WTC11 (cell line): Measurements from ENCODE around the gene ELOVL7. TPM values are rescaled to one million over a fixed set of nuclear protein-coding genes. Genes with fewer than 3 reads are reported as not detected.

ENCODE experiments used
- ATAC-seq: fragments of 200-7000 bp; cut with Tn5 transposase; 2 replicates; pipeline ENCODE4 v1.10.0; 2021; ENCODE audit warnings: mild to moderate bottlenecking, moderate library complexity
- CTCF ChIA-PET: fragments of 300-600 bp; sonication (Branson Sonifier 250); formaldehyde crosslinking; loops from one replicate; lab custom pipeline; 2021; ENCODE audit warnings: antibody characterized with exemption; lab: Charles Lee
- POLR2A ChIA-PET: fragments of 350-600 bp; sonication (Branson Sonifier 250); formaldehyde crosslinking; loops from one replicate; lab custom pipeline; 2021; ENCODE audit warnings: antibody characterized with exemption; lab: Charles Lee
- DNase-seq: peaks from one replicate; pipeline ENCODE4 v3.0.0; 2021; ENCODE audit warnings: low spot score
- H3K27ac Mint-ChIP-seq: 2 replicates; pipeline ENCODE4 v1.8.0; 2021; ENCODE audit warnings: mixed read lengths
- H3K27me3 Mint-ChIP-seq: 2 replicates; pipeline ENCODE4 v1.8.0; 2021; ENCODE audit warnings: low read depth, mild to moderate bottlenecking, moderate library complexity, mixed read lengths
- H3K36me3 Mint-ChIP-seq: 2 replicates; pipeline ENCODE4 v1.8.0; 2021; ENCODE audit warnings: mixed read lengths
- H3K4me1 Mint-ChIP-seq: 2 replicates; pipeline ENCODE4 v1.8.0; 2022; ENCODE audit warnings: mixed read lengths
- H3K4me3 Mint-ChIP-seq: 2 replicates; pipeline ENCODE4 v1.8.0; 2021; ENCODE audit warnings: mild to moderate bottlenecking, moderate library complexity, mixed read lengths
- H3K9me3 Mint-ChIP-seq: 2 replicates; pipeline ENCODE4 v1.8.0; 2021; ENCODE audit warnings: mixed read lengths
- FOXK1 ChIP-seq: sonication (generic); formaldehyde crosslinking; IDR thresholded peaks from 2 replicates; pipeline ENCODE4 v1.8.0; 2022; ENCODE audit warnings: mild to moderate bottlenecking, moderate library complexity, missing genetic modification reagents
- HMGA2 ChIP-seq: fragments of 250-450 bp; sonication (Bioruptor Pico); IDR thresholded peaks from 2 replicates; pipeline ENCODE4 v1.4.0; 2021; ENCODE audit warnings: mild to moderate bottlenecking, moderate library complexity
- IRF1 ChIP-seq: sonication (generic); formaldehyde crosslinking; IDR thresholded peaks from 2 replicates; pipeline ENCODE4 v1.8.0; 2023; ENCODE audit warnings: missing genetic modification reagents
- MYBL2 ChIP-seq: sonication (generic); formaldehyde crosslinking; IDR thresholded peaks from 2 replicates; pipeline ENCODE4 v1.8.1; 2023; ENCODE audit warnings: mild to moderate bottlenecking, moderate library complexity, missing genetic modification reagents
- NR2C2 ChIP-seq: sonication (generic); formaldehyde crosslinking; IDR thresholded peaks from 2 replicates; pipeline ENCODE4 v1.8.0; 2022; ENCODE audit warnings: mild to moderate bottlenecking, missing genetic modification reagents
- NR3C1 ChIP-seq: sonication (generic); formaldehyde crosslinking; conservative IDR thresholded peaks from 2 replicates; pipeline ENCODE4 v1.8.1; 2023; ENCODE audit warnings: low read depth, mild to moderate bottlenecking, missing genetic modification reagents
- SMAD4 ChIP-seq: sonication (generic); formaldehyde crosslinking; IDR thresholded peaks from 2 replicates; pipeline ENCODE4 v1.8.0; 2022; ENCODE audit warnings: mild to moderate bottlenecking, missing genetic modification reagents
- SP1 ChIP-seq: sonication (generic); formaldehyde crosslinking; conservative IDR thresholded peaks from 2 replicates; pipeline ENCODE4 v1.8.1; 2022; ENCODE audit warnings: missing genetic modification reagents
- TEAD1 ChIP-seq: sonication (generic); formaldehyde crosslinking; IDR thresholded peaks from 2 replicates; pipeline ENCODE4 v1.8.0; 2022; ENCODE audit warnings: mild to moderate bottlenecking, missing genetic modification reagents
- TEAD4 ChIP-seq: sonication (generic); formaldehyde crosslinking; IDR thresholded peaks from 2 replicates; pipeline ENCODE4 v1.8.0; 2022; ENCODE audit warnings: mild to moderate bottlenecking, missing genetic modification reagents
- ZMAT4 ChIP-seq: fragments of 250-450 bp; sonication (Bioruptor Pico); IDR thresholded peaks from 2 replicates; pipeline ENCODE4 v1.9.0; 2021; ENCODE audit warnings: mild to moderate bottlenecking
- ZNF138 ChIP-seq: sonication (generic); formaldehyde crosslinking; conservative IDR thresholded peaks from 2 replicates; pipeline ENCODE4 v1.8.1; 2022; ENCODE audit warnings: mild to moderate bottlenecking, moderate library complexity, missing genetic modification reagents
- ZNF232 ChIP-seq: sonication (generic); formaldehyde crosslinking; IDR thresholded peaks from 2 replicates; pipeline ENCODE4 v1.8.0; 2022; ENCODE audit warnings: mild to moderate bottlenecking, missing genetic modification reagents
- ZNF396 ChIP-seq: fragments of 250-450 bp; sonication (Bioruptor Pico); IDR thresholded peaks from 2 replicates; pipeline ENCODE4 v1.8.0; 2021; ENCODE audit warnings: mild to moderate bottlenecking, moderate library complexity, borderline replicate concordance
- ZNF532 ChIP-seq: fragments of 250-450 bp; sonication (Bioruptor Pico); IDR thresholded peaks from 2 replicates; pipeline ENCODE4 v1.9.0; 2021; ENCODE audit warnings: mild to moderate bottlenecking, borderline replicate concordance
- total RNA-seq: library from RNA; stranded (reverse); gene quantifications from 3 replicates; pipeline ENCODE4 v1.2.3, GENCODE V29; 2021
- TF ChIP-seq, protein P1 (sequence below): sonication (generic); formaldehyde crosslinking; conservative IDR thresholded peaks from 2 replicates; pipeline ENCODE4 v1.8.1; 2023; ENCODE audit warnings: mild to moderate bottlenecking, low read depth, missing genetic modification reagents, moderate library complexity
- TF ChIP-seq, protein P2 (sequence below): sonication (generic); formaldehyde crosslinking; IDR thresholded peaks from 2 replicates; pipeline ENCODE4 v1.8.1; 2022; ENCODE audit warnings: missing genetic modification reagents, borderline replicate concordance

The ELOVL7 gene
- total RNA-seq, 1 experiment from 2014 or later, result 7.1 TPM

- no peaks in the 10 kb centered on the region; the same call in 1 of the 2 replicates for H3K27me3 Mint-ChIP-seq
- DNase-seq, result no peak
- H3K27ac Mint-ChIP-seq, result no peak overlapping the region
- CTCF ChIA-PET, result no interaction called here
- 0 out of 2 replicates have a peak, but pooled peaks cover 3% of the 10 kb centered on the region for H3K9me3 Mint-ChIP-seq
- no peaks in the 10 kb centered on the region for H3K36me3 Mint-ChIP-seq
- no peak overlapping the region for H3K4me3 Mint-ChIP-seq
- TF ChIP-seq ZNF532 (CRISPR knock-in tag) (no peak), MYBL2 (CRISPR knock-in tag) (no peak), SMAD4 (CRISPR knock-in tag) (no peak), FOXK1 (no peak), ZNF232 (no peak), TEAD1 (CRISPR knock-in tag) (no peak), IRF1 (CRISPR knock-in tag) (no peak), HMGA2 (CRISPR knock-in tag) (no peak), TEAD4 (CRISPR knock-in tag) (no peak), SP1 (CRISPR knock-in tag) (no peak), NR3C1 (CRISPR knock-in tag) (no peak), NR2C2 (no peak), ZNF396 (CRISPR knock-in tag) (no peak)
- TF ChIP-seq, protein P1, sequence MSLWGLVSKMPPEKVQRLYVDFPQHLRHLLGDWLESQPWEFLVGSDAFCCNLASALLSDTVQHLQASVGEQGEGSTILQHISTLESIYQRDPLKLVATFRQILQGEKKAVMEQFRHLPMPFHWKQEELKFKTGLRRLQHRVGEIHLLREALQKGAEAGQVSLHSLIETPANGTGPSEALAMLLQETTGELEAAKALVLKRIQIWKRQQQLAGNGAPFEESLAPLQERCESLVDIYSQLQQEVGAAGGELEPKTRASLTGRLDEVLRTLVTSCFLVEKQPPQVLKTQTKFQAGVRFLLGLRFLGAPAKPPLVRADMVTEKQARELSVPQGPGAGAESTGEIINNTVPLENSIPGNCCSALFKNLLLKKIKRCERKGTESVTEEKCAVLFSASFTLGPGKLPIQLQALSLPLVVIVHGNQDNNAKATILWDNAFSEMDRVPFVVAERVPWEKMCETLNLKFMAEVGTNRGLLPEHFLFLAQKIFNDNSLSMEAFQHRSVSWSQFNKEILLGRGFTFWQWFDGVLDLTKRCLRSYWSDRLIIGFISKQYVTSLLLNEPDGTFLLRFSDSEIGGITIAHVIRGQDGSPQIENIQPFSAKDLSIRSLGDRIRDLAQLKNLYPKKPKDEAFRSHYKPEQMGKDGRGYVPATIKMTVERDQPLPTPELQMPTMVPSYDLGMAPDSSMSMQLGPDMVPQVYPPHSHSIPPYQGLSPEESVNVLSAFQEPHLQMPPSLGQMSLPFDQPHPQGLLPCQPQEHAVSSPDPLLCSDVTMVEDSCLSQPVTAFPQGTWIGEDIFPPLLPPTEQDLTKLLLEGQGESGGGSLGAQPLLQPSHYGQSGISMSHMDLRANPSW (CRISPR knock-in tag), result no peak
- TF ChIP-seq, protein P2, sequence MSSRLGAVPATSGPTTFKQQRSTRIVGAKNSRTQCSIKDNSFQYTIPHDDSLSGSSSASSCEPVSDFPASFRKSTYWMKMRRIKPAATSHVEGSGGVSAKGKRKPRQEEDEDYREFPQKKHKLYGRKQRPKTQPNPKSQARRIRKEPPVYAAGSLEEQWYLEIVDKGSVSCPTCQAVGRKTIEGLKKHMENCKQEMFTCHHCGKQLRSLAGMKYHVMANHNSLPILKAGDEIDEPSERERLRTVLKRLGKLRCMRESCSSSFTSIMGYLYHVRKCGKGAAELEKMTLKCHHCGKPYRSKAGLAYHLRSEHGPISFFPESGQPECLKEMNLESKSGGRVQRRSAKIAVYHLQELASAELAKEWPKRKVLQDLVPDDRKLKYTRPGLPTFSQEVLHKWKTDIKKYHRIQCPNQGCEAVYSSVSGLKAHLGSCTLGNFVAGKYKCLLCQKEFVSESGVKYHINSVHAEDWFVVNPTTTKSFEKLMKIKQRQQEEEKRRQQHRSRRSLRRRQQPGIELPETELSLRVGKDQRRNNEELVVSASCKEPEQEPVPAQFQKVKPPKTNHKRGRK (CRISPR knock-in tag), result no peak
- no peak for ATAC-seq
- H3K4me1 Mint-ChIP-seq, result peaks cover 20% of the 10 kb centered on the region
- POLR2A ChIA-PET, result no interaction called here
Observed at GRCh38 chr5:60811105-60811504, 33.0 kb downstream of the ELOVL7 start.

GRCh38 chr5:60810438-60811085 is 33.5 kb downstream of the ELOVL7 start:
- no peak for TF ChIP-seq IRF1 (CRISPR knock-in tag)
- TF ChIP-seq ZMAT4 (CRISPR knock-in tag), result no peak
- no peak for TF ChIP-seq ZNF138 (CRISPR knock-in tag)
- ChIA-PET POLR2A (no interaction called here), CTCF (no interaction called here)
- Mint-ChIP-seq H3K27me3 (no peaks in the 10 kb centered on the region; the same call in 1 of the 2 replicates), H3K4me3 (no peak overlapping the region), H3K36me3 (no peaks in the 10 kb centered on the region), H3K27ac (no peak overlapping the region), H3K4me1 (peaks cover 24% of the 10 kb centered on the region), H3K9me3 (0 out of 2 replicates have a peak, but pooled peaks cover 3% of the 10 kb centered on the region)
- DNase-seq (no peak), ATAC-seq (no peak)
